Globus pallidus (tissue), 1 donor: ENCODE measurements around the gene SLC25A22.

Source experiments
- DNase-seq: peaks from one replicate; pipeline ENCODE4 v3.0.0-alpha.2; 2015; ENCODE audit warnings: low spot score

Gene SLC25A22

DNA sequence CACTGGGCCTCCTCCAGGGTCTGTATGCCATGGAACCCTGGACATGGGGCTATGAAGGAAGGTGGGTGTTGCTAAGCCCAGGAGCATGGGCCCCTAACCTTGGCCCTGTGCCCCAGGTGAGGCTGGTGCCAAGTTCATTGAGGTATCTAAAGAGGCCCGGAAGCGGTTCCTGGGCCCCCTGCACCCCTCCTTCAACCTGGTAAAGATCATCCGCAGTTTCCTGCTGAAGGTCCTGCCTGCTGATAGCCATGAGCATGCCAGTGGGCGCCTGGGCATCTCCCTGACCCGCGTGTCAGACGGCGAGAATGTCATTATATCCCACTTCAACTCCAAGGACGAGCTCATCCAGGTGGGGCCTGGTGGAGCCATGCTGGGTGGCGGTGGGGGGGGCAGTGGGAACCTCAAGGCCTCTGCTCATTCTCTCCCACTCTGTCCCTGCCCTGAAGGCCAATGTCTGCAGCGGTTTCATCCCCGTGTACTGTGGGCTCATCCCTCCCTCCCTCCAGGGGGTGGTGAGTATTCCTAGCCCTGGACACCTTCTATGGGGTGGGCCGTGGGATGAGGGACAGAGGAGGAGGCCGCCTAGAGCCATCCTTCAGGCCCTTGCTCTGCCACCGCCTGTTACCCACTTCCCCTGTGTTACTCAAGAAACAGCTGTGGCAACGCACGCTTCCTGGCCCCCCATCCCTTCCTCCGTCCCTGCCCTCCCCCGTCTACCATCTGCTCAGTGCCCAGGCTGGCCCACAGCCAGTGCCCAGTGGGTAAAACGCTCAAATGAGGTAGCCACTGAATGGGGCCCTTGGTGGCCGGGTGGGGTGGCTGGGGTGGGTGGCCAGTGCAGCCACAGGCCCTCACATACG, 23.7 kb upstream of the SLC25A22 start:
- no peak for DNase-seq

DNA sequence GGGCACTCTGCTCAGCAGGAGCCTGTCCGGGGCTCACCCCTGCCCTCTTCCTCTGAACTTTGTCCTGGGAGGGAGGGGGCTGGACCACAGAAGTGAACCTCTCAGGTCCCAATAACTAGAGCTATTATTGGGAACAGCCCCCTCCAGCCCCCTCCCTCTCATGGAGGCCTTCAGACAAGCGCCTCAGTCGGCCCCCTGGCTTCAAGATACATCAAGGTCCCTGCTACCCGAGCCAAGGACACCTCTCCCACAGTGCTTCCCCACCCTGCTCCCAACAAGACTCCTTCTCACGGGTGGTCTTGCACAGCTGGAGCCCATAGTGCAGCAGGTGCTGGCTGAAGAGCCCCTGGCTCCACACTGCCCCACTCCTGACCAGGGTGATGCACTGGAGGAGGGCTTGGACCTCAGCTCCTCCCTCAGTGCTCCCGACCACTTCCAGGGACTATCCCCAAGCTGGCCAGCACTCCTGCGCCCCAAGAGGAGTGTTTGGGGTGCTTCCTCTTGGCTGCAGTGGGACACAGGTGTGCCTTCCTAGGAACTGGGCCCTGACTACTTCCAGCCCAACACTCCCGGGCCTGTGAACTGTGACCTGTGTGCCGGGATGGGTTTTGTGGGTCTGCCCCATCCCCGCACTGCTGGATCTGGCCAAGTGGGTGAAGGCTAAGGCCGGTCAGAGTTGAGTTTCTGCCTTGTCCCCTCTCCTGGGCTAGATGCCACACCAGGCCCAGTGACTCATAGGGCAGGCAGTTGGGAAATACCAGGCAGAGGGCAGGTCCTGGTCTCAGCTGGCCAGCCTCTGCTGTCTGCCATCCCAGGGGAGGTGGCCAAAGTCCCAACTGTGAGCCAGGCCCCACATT, 22.8 kb upstream of the SLC25A22 start:
- DNase-seq: no peak

DNA sequence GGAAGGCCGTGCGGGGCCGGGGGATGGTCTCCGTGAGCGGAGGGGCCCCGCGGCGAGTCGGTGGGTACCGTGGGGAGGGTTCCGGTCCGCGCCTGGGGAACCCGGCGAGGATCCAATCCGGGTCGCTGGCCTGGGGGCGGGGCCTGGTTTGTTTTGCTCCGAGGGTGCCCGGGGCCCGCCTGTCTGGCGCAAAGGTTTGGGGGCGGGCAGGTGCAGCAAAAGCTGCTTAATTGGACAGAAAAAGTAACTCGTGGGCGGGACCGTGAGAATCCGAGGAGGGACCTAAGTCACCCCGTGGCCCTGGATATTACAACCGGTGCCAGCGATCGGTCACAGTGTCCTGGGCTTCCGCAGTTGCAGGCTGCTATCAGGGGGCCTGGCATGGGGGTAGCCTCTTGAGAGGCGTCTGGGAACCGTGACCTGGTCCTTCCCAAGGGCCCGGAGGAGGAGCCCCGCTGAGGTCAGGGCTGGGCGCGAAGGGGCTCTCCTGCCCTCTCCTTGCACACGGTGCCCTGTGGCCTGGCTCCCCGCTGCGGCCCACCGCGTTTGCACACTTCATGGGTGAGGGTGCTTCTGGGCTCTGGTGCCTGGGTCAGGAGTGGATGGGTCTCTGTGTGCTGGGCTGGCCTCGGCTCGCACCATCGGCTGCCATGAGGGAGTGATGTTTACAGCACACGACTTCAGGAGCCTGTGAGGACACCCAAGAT, 22.0 kb upstream of the SLC25A22 start:
- no peak for DNase-seq

DNA sequence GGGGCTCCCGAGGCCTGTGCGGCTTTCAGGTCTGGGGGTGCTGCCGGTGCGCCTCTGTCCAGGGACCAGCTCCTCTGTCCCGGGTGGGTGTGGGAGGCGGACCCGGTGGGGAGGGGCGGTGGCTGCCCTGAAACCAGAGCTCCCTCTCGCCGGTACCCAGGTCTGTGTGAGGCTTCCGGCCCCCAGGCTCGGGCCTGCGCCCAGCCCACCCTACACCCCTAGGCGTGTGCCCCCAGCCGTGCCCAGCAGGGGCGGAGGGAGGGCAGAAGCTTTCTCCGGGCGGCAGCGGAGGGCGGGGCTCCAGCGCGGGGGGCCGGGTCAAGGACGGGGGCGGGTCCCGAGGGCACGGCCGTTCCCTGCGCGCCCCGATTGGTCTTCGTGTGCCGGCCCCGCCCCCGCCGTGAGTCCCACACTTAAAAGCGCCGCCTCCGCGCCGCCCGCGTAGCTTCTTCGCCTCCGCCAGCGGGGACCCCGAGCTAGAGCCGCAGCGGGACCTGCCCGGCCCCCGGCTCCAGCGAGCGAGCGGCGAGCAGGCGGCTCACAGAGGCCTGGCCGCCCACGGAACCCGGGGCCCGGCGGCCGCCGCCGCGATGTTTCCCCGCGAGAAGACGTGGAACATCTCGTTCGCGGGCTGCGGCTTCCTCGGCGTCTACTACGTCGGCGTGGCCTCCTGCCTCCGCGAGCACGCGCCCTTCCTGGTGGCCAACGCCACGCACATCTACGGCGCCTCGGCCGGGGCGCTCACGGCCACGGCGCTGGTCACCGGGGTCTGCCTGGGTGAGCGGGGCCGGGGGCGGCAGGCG, 21.2 kb upstream of the SLC25A22 start:
- peak; percentile 91 for DNase-seq

DNA sequence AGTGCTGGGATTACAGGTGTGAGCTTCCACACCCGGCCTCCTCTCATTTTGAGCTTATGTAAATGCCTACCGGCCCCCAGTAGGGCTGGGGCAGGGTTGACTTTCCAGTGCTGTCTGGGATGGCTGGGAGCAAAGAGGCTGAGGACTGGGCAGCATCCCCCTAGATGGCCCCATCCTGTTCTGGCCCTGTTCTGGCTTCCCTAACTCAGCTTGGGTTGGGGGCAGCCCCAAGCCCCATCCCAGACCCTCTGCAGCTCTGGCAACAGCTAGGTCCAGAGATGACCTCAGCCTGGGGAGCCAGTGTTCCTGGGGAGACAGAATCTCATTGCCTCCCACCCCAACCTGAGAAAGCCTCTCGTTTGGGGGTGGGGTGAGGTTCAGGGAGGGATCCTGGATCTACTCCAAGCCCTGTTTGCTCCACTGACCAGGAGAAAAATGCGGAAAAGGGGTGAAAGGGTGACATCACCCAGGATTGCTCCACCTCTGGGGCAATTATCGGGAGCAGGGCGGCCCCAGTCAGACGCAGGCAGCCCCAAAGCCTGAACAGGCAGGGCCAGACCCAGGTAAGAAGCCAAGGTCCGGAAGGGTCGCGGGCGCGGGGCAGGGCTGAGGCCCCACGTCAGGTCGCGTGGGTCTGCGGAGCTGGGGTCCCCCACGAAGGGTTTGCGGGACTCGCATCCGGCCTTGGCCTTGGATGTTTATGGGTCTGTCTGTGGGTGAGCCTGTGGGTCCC, 20.5 kb upstream of the SLC25A22 start, which contains the start of gene PNPLA2:
TSS of gene PNPLA2 (plus strand) at position 519 of the 733 bp plus-strand sequence. CDS start 805 bp downstream, outside the sequence.
- no peak for DNase-seq

DNA sequence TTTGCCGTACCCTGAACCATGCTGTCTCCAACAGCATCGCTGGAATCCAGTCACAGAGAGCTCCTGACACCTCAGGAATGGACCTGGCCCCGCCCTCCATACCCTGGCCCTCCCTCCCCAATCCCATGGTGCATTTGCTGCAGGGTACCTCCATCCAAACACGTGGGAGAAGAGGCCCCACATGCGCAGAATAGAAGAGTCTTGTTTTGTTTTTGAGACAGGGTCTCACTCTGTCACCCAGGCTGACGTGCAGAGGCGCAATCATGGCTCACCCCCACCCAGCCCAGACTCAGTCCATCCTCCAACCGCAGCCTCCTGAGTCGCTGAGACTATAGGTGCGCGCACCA, 18.3 kb upstream of the SLC25A22 start:
- DNase-seq: no peak

DNA sequence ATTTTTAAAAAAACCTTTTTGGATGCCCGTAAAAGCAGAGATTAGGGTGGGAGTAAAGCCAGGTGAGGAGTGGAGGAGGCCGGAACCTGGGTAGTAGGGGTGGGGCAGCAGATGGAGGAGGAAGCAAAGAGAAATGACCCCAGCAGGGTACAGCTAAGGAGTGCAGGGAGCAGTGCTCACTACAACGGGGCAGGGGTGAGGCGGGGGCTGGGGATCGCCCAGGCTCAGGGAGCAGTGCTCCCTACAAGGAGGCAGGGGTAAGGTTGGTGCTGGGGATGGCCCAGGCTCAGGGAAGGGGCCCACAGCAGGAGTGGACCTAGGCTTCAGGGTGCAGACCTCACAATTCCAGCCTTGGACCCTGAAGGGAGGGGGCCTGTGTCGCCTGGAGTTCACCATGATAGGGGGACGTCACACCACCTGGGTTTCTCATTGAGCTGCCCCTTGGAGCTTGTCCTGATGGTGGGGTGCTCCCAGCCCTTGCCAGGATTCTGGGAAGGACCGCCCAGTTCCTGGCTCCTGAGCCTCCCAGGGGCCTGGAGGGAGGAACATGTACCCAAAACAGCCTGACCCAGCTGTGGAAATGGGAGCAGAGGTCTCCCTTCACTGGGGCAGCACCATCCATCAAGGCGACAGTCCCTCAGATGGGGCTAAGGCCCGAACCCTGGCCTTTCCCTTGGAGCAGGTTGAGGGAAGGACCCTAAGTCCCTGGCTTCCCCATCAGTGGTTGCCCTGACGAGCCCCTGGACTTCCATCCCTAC, 17.8 kb upstream of the SLC25A22 start:
- no peak for DNase-seq

DNA sequence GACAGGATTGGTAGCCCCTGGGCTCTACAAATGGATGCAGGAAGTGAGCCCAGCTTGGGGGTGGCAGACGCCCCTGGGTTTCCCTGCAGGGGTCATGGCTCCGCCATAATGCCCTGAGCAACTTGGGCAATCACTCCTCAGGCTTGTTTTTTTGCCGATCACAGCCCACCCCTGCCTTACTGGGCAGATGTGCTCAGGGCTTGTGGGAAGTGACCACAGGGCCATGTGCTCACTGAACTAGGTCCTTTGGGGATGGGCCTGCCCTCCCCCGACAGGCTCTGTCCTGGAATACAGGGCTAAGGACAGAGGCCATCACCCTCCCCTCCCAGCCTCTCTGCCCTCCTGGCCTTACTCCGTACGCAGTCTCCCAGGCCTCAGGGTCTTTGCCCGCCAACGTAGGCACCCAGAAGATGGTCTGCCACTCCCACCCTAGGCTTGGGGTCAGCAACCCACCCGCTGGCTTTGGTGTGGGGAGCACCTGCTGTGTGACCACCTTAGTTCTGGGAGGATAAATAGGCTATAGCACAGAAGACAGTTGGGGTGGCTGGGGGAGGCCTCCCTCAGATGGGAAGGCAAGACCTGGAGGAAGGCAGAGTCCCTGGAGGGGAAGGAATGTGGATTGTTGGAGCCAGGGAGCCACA, 15.5 kb upstream of the SLC25A22 start:
- DNase-seq: no peak

DNA sequence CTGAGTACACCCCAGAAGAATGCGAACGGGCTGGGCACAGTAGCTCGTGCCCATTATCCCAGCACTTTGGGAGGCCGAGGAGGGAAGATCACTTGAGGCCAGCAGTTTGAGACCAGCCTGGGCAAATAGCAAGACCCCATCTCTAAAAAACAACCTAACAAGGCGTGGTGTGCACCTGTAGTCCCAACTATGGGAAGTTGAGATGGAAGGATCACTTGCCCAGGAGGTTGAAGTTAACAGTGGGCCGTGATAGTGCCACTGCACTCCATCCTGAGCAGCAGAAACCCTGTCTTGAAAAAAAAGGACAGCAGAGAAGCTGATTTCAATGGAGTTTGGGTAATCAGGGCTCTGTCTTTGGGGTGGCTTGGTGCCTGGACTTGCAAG, 15.0 kb upstream of the SLC25A22 start:
- no peak for DNase-seq

DNA sequence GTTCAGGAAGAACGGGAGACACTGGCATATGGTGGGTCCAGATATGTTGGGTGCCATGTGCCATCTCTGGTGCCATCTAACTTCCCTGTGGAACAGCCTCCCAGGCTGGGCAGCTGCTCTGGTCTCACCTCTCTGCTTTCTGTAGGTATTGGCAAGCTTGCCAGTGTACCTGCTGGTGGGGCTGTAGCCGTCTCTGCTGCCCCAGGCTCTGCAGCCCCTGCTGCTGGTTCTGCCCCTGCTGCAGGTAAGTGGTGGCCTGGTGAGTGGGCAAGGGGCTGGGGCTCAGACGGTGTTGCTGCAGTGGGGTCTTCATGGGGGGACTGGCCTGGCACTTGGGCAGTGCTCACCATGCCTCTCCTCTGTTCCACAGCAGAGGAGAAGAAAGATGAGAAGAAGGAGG, 14.3 kb upstream of the SLC25A22 start:
- DNase-seq: no peak

DNA sequence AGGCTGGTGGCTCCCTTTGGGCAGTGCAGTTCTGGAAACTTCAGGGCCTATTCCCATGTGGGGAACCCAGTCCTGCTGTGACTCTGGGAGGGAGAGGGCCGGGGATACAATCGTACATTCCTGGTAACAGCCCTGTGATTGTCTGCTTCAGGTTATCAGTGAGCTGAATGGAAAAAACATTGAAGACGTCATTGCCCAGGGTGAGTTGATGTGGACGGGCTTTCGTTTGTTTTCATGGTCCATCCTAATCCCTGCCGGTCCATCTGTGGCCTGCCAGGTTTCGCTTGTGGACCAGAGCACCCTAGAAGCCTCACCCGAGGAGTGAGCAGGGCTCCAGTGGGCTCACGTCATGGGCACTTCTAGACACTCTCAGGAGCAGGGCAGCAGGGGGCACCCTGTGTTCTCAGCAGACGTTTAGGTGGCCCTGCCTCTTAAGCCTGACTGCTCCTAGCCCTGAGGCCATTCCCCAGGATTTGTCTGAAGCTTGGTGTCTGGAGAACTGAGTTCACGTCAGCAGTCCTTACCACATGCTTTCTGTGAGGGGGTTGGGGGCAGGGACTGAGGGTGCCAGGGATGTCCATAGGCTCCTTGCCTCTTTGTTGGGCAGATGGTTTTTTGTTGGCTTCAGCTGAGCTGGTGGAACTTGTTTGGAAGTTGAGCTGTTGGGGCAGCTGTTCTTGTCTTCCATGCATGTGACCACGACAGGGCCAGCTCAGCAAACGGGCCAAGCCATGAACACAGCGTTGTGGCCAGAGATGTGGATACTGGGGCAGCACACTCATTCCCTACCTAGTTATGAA, 13.6 kb upstream of the SLC25A22 start:
- no peak for DNase-seq

DNA sequence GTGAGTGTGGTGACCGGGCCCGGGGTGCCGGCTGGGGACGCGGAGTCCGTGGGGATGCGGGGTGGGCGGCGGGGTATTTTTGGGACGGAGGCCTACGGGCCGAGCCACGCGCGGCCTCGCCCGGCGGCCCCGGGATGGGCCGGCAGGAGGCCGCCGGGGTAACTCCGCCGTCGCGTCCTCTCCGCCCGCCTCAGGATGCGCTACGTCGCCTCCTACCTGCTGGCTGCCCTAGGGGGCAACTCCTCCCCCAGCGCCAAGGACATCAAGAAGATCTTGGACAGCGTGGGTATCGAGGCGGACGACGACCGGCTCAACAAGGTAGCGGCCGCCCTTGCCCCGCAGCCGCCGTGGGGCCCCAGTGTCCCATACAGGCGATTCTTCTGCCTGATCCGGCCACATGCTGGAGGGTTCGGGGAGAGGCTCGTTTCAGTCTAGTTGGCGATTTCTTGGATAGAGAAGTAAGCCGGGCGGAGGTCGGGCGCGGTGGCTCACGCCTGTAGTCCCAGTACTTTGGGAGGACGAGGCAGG, 12.0 kb upstream of the SLC25A22 start:
- DNase-seq: no peak

DNA sequence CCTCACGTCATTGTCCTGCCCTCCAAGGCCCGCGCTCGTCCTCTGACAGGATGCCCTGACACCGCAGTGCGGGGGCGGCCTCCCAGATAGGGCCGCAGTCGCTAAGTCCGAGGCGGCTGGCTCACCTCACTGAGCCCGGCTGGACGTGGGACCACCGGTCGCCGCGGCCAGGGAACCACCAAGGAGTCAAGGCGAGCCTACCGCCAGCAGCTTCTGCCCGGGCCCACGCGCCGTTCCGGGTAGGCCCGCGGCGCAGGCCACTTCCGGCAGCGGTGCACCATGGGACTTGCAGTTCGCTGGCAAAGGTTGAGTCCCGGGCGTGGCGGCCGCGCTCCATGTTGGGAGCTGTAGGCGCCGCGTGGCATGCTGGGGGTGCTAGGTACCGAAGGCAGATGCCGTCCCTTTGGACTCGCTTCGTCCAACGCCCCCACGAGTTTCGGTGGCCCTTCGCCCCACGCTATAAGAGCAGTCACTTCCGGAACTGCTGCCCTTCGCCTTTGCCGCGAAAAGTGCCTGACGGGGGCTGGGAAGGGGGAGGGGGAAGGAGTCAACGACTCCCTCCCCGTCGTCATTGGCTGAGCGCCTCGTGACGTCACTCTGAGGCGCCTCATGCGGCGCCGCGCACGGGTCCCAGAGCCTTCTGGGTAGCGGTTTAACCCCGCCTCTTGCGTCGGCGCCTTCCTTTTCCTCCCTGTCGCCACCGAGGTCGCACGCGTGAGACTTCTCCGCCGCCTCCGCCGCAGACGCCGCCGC, 11.4 kb upstream of the SLC25A22 start, which contains the start of gene RPLP2:
TSS of gene RPLP2 (plus strand) at position 681 of the 753 bp plus-strand sequence. CDS start 268 bp downstream, outside the sequence.
- DNase-seq: peak; percentile 96

DNA sequence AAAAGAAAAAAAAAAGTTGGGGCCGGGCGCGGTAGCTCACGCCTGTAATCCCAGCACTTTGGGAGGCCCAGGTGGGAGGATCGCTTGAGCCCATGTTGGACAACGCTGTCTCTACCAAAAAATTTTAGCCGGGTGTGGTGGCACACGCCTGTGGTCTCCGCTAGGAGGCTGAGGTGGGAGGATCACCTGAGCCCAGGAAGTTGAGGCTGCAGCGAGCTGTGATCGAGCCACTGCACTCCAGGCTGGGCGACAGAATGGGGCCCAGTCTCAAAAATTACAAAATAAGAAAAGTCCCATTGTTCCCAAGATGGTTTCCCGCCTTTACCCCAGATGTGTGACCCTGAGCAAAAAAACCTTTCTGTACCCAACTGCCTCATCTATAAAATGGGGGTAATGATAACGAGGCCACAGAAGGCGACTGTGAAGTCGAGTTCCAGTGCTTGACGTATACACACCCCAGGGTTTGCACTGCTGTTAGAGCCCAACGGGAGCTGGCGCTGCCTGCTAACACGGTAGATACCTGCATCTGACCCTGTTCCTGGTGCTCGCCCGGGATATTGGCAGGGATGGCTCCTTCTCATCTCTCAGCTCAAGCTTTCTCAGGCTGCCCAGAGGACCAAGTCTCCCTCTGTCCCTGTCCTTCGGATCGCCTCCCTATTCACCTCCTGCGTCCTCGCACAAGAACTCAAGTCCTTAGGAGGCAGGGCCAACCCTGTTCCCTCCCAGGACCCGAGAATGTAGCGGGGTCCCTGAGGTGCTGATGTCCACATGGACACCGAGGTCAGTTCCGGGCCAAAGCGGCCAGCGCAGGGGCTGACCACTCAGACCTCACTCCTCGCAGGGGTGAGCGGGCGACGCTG, 10.6 kb upstream of the SLC25A22 start:
- no peak for DNase-seq

DNA sequence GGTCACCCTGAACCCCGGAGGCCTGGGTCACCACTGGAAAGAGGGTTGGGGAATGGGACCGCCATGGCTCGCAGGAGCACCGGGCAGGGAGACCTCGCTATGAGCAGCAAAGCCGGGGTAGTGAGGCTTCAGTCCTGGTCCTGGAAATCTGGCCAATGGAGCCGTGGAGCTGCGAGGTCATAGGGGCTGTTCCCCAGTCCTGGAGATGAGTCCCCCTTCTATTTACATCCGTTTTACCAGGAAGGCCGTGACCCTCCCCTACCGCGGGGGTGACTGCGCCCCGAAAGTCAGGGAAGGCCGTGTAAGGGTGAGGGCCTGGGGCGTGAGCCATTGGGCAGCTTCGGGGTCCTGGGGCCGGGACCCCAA, 6.5 kb upstream of the SLC25A22 start:
- no peak for DNase-seq

DNA sequence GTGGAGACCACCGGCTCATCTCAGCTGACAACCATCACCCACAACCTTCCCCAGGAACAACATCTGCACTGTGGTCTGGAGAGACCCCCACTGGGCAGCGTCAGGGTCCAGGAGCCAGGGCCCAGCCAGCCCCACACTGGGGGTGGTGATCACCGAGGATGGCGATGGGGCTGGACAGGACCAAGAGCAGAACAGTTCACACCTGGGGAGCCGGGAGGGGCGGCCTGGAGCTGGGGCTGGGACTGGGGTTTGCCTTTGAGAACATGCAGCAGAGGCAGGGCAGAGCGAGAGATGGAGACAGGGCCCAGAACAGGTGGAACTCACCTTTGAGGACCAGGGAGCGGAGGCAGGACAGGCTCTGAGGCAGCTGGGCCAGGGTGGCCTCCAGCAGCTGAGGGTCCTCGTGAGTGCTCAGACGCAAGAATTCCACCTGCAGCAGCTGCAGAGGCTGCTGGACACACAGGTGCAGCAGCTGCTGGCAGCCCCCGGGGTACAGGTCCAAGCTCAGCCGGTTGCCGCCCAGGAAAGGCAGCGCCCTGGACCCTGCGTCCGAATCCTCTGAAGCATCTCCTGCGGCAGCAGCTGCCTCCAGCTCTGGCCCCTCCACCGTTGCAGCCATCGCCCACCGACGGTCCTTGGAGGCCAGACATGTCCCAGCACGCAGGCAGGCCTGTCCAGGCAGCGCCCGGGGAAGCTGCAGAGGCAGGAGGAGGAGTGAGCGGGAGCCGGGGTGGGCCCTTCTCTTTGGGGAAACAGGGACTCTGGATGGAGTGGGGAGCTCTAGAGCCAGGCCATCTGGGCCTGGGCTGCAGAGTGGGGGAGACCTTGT, 5.9 kb upstream of the SLC25A22 start:
- no peak for DNase-seq
